K562 (cell line): ENCODE measurements around the gene WDR47. TPM values are rescaled to one million over a fixed set of nuclear protein-coding genes. Genes with fewer than 3 reads are reported as not detected.

Experiments
- CBX1 ChIP-seq: sonication (generic); IDR thresholded peaks from 2 replicates; pipeline ENCODE4 v1.6.1; 2016; ENCODE audit warnings: antibody characterized with exemption, low read depth, mild to moderate bottlenecking
- CTCFL ChIP-seq: IDR thresholded peaks from 2 replicates; pipeline ENCODE4 v1.6.1; 2011; ENCODE audit warnings: borderline replicate concordance, low read depth, mild to moderate bottlenecking, moderate library complexity, low read length; ENCODE audit not compliant: insufficient read depth, poor library complexity, severe bottlenecking
- DACH1 ChIP-seq: fragments of 450-650 bp; IDR thresholded peaks from 2 replicates; pipeline ENCODE4 v1.6.1; 2018; ENCODE audit not compliant: partially characterized antibody
- ELF4 ChIP-seq: fragments of 450-650 bp; formaldehyde crosslinking; IDR thresholded peaks from 2 replicates; pipeline ENCODE4 v1.4.0; 2022; ENCODE audit warnings: missing genetic modification characterization
- MTF1 ChIP-seq: fragments of 250-450 bp; sonication (Bioruptor Pico); IDR thresholded peaks from 2 replicates; pipeline ENCODE4 v1.9.0; 2021; ENCODE audit warnings: moderate library complexity, mild to moderate bottlenecking, inconsistent platforms, borderline replicate concordance
- NCOA6 ChIP-seq: fragments of 450-650 bp; IDR thresholded peaks from 2 replicates; pipeline ENCODE4 v1.6.1; 2017; ENCODE audit warnings: mild to moderate bottlenecking
- NFE2L1 ChIP-seq: fragments of 450-650 bp; IDR thresholded peaks from 2 replicates; pipeline ENCODE4 v1.6.1; 2016; ENCODE audit warnings: missing genetic modification characterization, low read depth, mild to moderate bottlenecking, missing compliant biosample characterization, moderate library complexity, borderline replicate concordance
- NR1H2 ChIP-seq: sonication (generic); formaldehyde crosslinking; IDR thresholded peaks from 2 replicates; pipeline ENCODE4 v1.4.0; 2020; ENCODE audit warnings: mild to moderate bottlenecking, missing genetic modification reagents
- RFX1 ChIP-seq: fragments of 450-650 bp; IDR thresholded peaks from 2 replicates; pipeline ENCODE4 v1.6.1; 2016; ENCODE audit warnings: mild to moderate bottlenecking, moderate library complexity
- SMC3 ChIP-seq: conservative IDR thresholded peaks from 2 replicates; pipeline ENCODE4 v1.6.1; 2011; ENCODE audit warnings: low read depth, low read length, improper control_type of control experiment; ENCODE audit not compliant: insufficient read depth
- YBX1 ChIP-seq: fragments of 450-650 bp; IDR thresholded peaks from 2 replicates; pipeline ENCODE4 v1.7.1; 2016; ENCODE audit warnings: mild to moderate bottlenecking
- ZC3H8 ChIP-seq: fragments of 450-650 bp; IDR thresholded peaks from 2 replicates; pipeline ENCODE4 v1.6.1; 2017
- ZNF217 ChIP-seq: sonication (generic); formaldehyde crosslinking; IDR thresholded peaks from 2 replicates; pipeline ENCODE4 v1.8.0; 2022; ENCODE audit warnings: mild to moderate bottlenecking, missing genetic modification reagents
- ZNF23 ChIP-seq: fragments of 250-450 bp; sonication (Bioruptor Pico); IDR thresholded peaks from 2 replicates; pipeline ENCODE4 v1.4.0; 2020; ENCODE audit warnings: mild to moderate bottlenecking
- ZNF253 ChIP-seq: fragments of 250-450 bp; sonication (Bioruptor Pico); conservative IDR thresholded peaks from 2 replicates; pipeline ENCODE4 v1.6.1; 2021; ENCODE audit warnings: mild to moderate bottlenecking
- polyA plus RNA-seq, 8 experiments: library from polyadenylated mRNA; depleted of rRNA in 4 of 8; stranded (reverse) in 5 of 8; unstranded in 3 of 8; fragments of >200 nt; fragmentation: Nextera tagmentation in 2 of 8; fragmentation: Illumina TruSeq in 1 of 8; extraction: Ambion mirVana in 2 of 8; extraction: Trizol in 1 of 8; gene quantifications; 2 replicates each; pipeline versions ENCODE4 v1.2.1 to v1.2.3, GENCODE V29; 2011 to 2014; ENCODE audit warnings: inconsistent platforms in 1 of 8, missing spikeins in 1 of 8
- total RNA-seq, 7 experiments: library from RNA; depleted of rRNA in 6 of 7; stranded (reverse); fragments of >200 nt in 6 of 7; fragmentation: Illumina TruSeq in 2 of 7; extraction: Trizol in 2 of 7; gene quantifications; 2 replicates each; pipeline versions ENCODE4 v1.2.1 to v1.2.3, GENCODE V29; 2011 to 2021; ENCODE audit warnings: low replicate concordance in 1 of 7
- TF ChIP-seq, protein P1 (sequence below): fragments of 250-450 bp; sonication (Bioruptor Pico); IDR thresholded peaks from 2 replicates; pipeline ENCODE4 v1.4.0; 2020
- TF ChIP-seq, protein P2 (sequence below), 2 experiments: fragments of 450-650 bp in 1 of 2; sonication (generic) in 1 of 2; formaldehyde crosslinking; conservative IDR thresholded peaks; 2 replicates each; pipeline versions ENCODE4 v1.4.0 to v1.8.1; 2020 to 2022; ENCODE audit warnings: mild to moderate bottlenecking in 1 of 2, missing genetic modification reagents in 1 of 2
- TF ChIP-seq, protein P3 (sequence below): IDR thresholded peaks from 2 replicates; pipeline ENCODE4 v1.6.1; 2016; ENCODE audit warnings: missing genetic modification characterization, missing compliant biosample characterization

WDR47 gene
- total and polyA plus RNA-seq, 9 of the 15 experiments (the other 6 are each of a cell fraction or from before 2014, with no cell fraction given), result 1.3 to 10.1 (median 4.9) TPM

DNA sequence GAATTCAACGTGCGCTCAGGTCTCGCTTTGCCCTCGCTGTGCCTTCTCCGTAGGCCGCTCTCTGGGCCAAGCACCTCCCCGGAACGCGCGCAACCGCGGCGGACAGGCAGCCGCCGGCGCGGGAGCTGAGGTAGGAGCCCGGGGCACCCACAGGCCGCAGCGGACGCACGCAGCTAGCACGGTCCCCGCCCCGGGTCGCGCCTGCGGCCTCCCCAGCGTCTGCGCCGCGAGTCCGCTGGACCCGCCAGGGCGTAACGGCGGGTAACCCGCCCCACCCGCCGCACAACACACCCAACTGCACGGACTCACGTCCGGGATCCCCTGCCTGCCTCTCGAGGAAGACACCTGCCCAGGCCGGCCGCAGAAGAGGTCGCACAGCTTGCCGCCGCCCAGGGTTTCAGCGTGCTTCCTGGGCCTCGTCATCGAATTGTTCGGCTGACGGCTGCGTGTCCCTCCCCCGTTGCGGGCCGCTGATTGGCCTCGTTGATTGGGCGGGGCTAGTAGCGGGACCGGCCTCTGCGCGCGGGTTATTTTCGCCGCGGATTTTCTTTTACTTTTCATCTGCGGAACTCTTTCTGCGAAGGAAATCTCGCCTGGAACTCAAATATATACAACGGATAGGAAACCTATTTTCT, 78.7 kb downstream of the WDR47 start, which contains the start of gene CLCC1 (continued):
- TF ChIP-seq, protein P1, sequence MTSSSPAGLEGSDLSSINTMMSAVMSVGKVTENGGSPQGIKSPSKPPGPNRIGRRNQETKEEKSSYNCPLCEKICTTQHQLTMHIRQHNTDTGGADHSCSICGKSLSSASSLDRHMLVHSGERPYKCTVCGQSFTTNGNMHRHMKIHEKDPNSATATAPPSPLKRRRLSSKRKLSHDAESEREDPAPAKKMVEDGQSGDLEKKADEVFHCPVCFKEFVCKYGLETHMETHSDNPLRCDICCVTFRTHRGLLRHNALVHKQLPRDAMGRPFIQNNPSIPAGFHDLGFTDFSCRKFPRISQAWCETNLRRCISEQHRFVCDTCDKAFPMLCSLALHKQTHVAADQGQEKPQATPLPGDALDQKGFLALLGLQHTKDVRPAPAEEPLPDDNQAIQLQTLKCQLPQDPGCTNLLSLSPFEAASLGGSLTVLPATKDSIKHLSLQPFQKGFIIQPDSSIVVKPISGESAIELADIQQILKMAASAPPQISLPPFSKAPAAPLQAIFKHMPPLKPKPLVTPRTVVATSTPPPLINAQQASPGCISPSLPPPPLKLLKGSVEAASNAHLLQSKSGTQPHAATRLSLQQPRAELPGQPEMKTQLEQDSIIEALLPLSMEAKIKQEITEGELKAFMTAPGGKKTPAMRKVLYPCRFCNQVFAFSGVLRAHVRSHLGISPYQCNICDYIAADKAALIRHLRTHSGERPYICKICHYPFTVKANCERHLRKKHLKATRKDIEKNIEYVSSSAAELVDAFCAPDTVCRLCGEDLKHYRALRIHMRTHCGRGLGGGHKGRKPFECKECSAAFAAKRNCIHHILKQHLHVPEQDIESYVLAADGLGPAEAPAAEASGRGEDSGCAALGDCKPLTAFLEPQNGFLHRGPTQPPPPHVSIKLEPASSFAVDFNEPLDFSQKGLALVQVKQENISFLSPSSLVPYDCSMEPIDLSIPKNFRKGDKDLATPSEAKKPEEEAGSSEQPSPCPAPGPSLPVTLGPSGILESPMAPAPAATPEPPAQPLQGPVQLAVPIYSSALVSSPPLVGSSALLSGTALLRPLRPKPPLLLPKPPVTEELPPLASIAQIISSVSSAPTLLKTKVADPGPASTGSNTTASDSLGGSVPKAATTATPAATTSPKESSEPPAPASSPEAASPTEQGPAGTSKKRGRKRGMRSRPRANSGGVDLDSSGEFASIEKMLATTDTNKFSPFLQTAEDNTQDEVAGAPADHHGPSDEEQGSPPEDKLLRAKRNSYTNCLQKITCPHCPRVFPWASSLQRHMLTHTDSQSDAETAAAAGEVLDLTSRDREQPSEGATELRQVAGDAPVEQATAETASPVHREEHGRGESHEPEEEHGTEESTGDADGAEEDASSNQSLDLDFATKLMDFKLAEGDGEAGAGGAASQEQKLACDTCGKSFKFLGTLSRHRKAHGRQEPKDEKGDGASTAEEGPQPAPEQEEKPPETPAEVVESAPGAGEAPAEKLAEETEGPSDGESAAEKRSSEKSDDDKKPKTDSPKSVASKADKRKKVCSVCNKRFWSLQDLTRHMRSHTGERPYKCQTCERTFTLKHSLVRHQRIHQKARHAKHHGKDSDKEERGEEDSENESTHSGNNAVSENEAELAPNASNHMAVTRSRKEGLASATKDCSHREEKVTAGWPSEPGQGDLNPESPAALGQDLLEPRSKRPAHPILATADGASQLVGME, result no peak
- TF ChIP-seq NR1H2 (CRISPR knock-in tag) (peak; percentile 91; the same call in 1 of the 2 replicates), NCOA6 (no peak), ZNF217 (CRISPR knock-in tag) (no peak), SMC3 (0 out of 2 replicates have a peak, but pooled peaks have one; percentile 7), DACH1 (no peak), RFX1 (no peak), YBX1 (no peak), ELF4 (0 out of 2 replicates have a peak, but pooled peaks have one; percentile 43), MTF1 (no peak), ZC3H8 (no peak), ZNF23 (no peak), ZNF253 (CRISPR knock-in tag) (no peak), CTCFL (no peak), CBX1 (peak; percentile 86), NFE2L1 (tag) (no peak)
- TF ChIP-seq, protein P2, sequence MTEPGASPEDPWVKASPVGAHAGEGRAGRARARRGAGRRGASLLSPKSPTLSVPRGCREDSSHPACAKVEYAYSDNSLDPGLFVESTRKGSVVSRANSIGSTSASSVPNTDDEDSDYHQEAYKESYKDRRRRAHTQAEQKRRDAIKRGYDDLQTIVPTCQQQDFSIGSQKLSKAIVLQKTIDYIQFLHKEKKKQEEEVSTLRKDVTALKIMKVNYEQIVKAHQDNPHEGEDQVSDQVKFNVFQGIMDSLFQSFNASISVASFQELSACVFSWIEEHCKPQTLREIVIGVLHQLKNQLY (CRISPR knock-in tag; conservative IDR thresholded peaks at IDR 0.05), result peak in 1 of 2 experiments; percentile 75; a peak in 1 of 4 replicates
- TF ChIP-seq, protein P3, sequence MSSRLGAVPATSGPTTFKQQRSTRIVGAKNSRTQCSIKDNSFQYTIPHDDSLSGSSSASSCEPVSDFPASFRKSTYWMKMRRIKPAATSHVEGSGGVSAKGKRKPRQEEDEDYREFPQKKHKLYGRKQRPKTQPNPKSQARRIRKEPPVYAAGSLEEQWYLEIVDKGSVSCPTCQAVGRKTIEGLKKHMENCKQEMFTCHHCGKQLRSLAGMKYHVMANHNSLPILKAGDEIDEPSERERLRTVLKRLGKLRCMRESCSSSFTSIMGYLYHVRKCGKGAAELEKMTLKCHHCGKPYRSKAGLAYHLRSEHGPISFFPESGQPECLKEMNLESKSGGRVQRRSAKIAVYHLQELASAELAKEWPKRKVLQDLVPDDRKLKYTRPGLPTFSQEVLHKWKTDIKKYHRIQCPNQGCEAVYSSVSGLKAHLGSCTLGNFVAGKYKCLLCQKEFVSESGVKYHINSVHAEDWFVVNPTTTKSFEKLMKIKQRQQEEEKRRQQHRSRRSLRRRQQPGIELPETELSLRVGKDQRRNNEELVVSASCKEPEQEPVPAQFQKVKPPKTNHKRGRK (tag), result no peak
